Testis (tissue), 2 donors: ENCODE data around the gene MILR1.
"Not testable (repeated sequence)": the region's sequence is repeated elsewhere in the genome, so short reads cannot be mapped to it uniquely, and the experiment has no call there.

Experiments used
- CTCF ChIP-seq, 3 experiments: fragments of 450-650 bp in 2 of 3; fragments of 200-600 bp in 1 of 3; sonication (generic) in 1 of 3; IDR thresholded peaks; one replicate each; pipeline ENCODE4 v1.5.1; 2016 to 2019; ENCODE audit warnings: antibody characterized with exemption in 3 of 3, mild to moderate bottlenecking in 2 of 3, moderate library complexity in 1 of 3
- POLR2A ChIP-seq: fragments of 450-650 bp; IDR thresholded peaks from one replicate; pipeline ENCODE4 v1.6.1; 2017; ENCODE audit warnings: antibody characterized with exemption, mild to moderate bottlenecking, moderate library complexity

DNA sequence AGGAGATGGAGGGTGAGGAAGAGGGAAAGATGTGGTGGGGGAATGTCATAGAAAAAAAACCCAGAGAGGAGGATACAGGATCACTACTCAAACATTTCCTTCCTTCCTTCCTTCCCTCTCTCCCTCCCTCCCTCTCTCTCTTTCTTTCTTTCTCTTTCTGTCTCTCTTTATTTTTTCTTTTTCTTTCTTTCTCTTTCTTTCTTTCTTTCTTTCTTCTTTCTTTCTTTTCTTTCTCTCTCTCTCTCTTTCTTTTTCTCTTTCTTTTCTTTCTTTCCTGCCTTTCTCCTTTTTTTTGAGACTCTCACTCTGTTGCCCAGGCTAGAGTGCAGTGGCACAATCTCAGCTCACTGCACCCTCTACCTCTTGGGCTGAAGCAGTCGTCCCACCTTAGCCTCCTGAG is 17.9 kb downstream of the MILR1 start:
- TF ChIP-seq CTCF (IDR thresholded peaks at IDR 0.05); POLR2A: not testable (repeated sequence)
